ENCODE results near the gene FAM72C. TPM values are rescaled to one million over a fixed set of nuclear protein-coding genes. Genes with fewer than 3 reads are reported as not detected.
"Not testable (repeated sequence)": the region's sequence is repeated elsewhere in the genome, so short reads cannot be mapped to it uniquely, and the experiment has no call there.

Gene FAM72C
- total and polyA plus RNA-seq, 2 experiments from 2014 or later, result 0.07 to 0.50 TPM

DNA sequence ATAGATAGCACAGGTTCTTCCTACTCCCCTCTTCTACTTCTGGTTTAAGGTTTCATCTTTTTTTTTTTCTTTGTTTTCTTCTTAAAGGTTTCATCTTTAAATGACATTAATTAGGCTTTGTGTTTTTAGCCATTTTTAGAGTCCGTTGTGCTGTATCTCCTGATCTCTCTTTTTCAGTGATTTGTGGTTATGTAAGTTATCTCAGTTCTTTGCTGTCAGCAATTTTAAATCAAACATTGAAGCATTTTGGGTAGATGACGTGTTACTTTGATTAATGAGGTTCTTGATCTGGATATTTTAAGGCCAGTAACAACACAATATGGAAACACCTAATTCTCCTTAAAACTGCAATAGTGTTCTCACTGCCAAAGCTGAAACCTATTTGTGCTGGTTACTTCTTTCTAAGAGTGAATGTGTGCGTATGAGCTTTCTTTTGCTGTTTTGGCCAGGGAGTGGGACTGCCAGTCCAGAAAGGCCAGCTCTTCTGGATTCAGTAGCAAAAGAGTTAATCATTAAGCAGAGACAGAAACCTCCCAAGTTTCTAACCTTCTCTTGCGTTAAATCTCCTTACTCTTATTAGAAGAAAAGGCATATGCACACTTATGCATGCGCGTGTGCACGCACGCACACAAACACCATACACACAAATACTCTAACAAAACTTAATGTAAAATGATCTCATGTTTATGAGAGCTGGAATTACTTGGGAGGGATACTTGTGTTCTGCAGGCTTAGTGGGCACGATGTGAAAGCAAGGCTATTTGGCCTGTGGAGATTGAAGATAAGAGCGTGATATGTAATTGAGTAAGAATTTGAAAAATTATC, 17.0 kb upstream of the FAM72C start:
- H3K9me3 ChIP-seq (ENCODE audit: low read depth); H3K27me3 ChIP-seq; H3K79me2 ChIP-seq; H4K20me1 ChIP-seq (ENCODE audit: insufficient read depth, poor library complexity, severe bottlenecking); H2AFZ ChIP-seq; H3K4me2 ChIP-seq; DNase-seq (ENCODE audit: low spot score); H3K4me3 ChIP-seq; H3K36me3 ChIP-seq (replicated peaks; ENCODE audit: insufficient read depth, low read depth); H3K27ac ChIP-seq; H3K9me2 ChIP-seq (replicated peaks; ENCODE audit: insufficient read depth); H3K4me1 ChIP-seq (ENCODE audit: insufficient read depth): not testable (repeated sequence)
- WGBS (ENCODE audit: low lambda C conversion rate, missing lambda C conversion rate), result 54% methylated on average over 2 of the region's 10 CpGs

DNA sequence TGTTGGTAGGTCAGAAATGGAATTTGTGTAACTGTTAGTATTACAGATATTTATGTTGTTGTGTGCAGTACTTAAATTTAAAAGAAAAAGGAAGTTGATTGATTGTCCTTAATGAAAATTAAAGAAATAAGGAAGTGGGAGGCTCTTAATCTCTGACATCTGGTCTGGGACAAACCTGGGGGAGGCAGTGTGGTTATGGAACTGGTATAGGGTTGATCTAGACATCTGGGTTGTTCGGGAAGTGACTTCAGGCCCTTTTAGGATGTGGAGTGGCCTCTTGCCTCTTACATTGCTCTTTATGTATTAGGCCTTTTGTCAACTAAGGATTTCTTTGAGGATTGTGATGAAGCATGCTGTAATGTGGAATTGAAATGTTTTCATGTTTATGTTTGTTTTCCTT, 16.1 kb upstream of the FAM72C start:
- not testable (repeated sequence) for H3K9me3 ChIP-seq (ENCODE audit: low read depth); DNase-seq (ENCODE audit: low spot score)
- no CpG with 5 or more reads among the region's 1 CpG for WGBS (ENCODE audit: low lambda C conversion rate, missing lambda C conversion rate)

DNA sequence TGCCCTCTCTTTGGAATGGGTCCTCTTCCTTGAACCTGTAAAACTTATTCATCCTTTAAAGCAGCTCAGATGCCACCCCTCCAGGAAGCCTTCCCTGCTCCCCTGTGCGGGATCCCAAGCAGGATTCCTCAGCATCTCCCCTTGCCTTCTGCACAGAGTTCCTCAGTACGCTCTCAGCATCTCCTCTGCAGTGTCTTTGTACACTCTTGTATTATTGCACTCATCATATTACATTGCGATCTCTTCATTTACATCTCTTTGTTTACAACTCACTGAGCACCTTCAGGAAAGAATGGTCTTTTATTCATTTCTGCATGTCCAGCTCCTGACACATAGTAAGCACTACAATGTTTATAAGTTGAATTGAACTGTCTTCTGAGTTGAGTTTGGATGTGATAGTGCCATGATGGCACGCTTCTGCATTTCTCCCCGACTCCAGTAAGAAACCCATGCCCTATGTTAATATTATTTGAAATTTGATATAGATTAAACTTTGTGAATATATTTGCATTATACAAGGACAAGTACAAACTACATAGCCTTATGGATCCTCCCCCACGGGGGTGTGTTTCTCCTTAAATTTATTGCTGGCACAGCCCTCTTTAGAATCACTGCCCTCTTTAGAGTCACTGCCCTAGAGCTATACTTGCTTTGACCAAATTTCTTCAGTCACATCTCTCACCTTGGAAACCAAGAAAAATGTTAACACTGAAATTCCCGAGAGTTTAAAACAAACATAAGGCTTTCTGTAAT, 13.1 kb upstream of the FAM72C start:
- not testable (repeated sequence) for H3K79me2 ChIP-seq; H3K27me3 ChIP-seq; DNase-seq (ENCODE audit: low spot score); H3K9me3 ChIP-seq (ENCODE audit: low read depth); H4K20me1 ChIP-seq (ENCODE audit: insufficient read depth, poor library complexity, severe bottlenecking); H3K36me3 ChIP-seq (replicated peaks; ENCODE audit: insufficient read depth, low read depth); H3K27ac ChIP-seq; H3K9me2 ChIP-seq (replicated peaks; ENCODE audit: insufficient read depth); H3K4me3 ChIP-seq; H2AFZ ChIP-seq; H3K4me1 ChIP-seq (ENCODE audit: insufficient read depth); H3K4me2 ChIP-seq
- WGBS (ENCODE audit: low lambda C conversion rate, missing lambda C conversion rate), result 69% methylated on average over 3 of the region's 7 CpGs

More for the DNA sequence above, 16.1 kb upstream of the FAM72C start:
- H3K4me1 ChIP-seq (ENCODE audit: insufficient read depth); H4K20me1 ChIP-seq (ENCODE audit: insufficient read depth, poor library complexity, severe bottlenecking); H3K27ac ChIP-seq; H3K79me2 ChIP-seq; H3K4me2 ChIP-seq; H3K4me3 ChIP-seq; H3K9me2 ChIP-seq (replicated peaks; ENCODE audit: insufficient read depth); H2AFZ ChIP-seq; H3K36me3 ChIP-seq (replicated peaks; ENCODE audit: insufficient read depth, low read depth); H3K27me3 ChIP-seq: not testable (repeated sequence)

DNA sequence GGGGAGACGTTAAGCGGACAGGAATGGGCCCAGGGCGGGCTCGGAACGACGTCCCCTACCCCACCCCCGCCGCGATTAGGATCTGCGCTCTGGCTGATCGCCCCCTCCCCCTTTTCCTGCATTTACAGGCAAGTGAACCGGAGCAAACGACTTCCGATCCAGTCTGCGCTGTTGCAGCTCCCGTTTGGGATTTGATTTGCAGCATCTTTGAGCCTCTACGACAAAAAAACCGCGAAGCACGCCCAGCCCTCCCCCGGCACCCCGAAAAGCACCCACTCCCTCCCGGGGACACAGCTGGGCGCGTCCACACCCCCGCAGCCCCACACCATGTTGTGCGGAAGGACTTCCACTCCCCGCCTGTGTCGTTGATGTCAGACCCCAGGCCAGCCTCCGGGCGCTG, 2.6 kb upstream of the FAM72C start:
- not testable (repeated sequence) for H2AFZ ChIP-seq; H3K27ac ChIP-seq; H4K20me1 ChIP-seq (ENCODE audit: insufficient read depth, poor library complexity, severe bottlenecking); H3K27me3 ChIP-seq; H3K4me3 ChIP-seq; H3K4me1 ChIP-seq (ENCODE audit: insufficient read depth); H3K9me2 ChIP-seq (replicated peaks; ENCODE audit: insufficient read depth); H3K9me3 ChIP-seq (ENCODE audit: low read depth); H3K79me2 ChIP-seq; H3K36me3 ChIP-seq (replicated peaks; ENCODE audit: insufficient read depth, low read depth)
- H3K4me2 ChIP-seq, result peak overlapping the region; percentile 68
- no CpG with 5 or more reads among the region's 31 CpGs for WGBS (ENCODE audit: low lambda C conversion rate, missing lambda C conversion rate)
- DNase-seq (ENCODE audit: low spot score), result peak; percentile 1

DNA sequence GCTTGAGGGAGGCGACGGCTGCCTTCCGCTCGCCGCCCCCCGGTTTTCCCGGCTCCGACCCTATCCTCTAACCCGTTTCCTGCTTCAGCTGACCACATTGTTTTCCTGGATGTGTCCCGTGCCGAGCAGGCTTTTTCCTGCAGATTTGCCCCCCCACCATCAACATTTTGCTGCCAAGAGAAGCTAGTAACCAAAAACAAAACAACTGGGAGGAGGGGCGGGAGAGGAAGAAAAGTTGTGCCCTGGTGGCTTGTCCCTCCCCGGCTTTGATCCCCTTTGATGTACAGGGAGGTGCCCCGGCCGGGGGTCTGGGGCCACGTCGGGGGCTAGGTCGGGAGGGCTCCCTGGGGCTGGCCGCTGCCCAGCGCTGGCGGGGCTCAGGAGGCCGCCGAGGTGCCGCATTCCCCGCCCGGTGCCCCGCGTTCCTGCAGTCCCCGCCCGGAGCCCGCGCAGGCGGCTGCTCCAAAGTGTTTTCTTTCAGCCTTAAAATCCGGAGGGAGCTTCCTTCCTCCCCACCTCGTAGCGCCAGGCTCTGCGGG, 2.2 kb upstream of the FAM72C start:
- H3K36me3 ChIP-seq (replicated peaks; ENCODE audit: insufficient read depth, low read depth); H3K27me3 ChIP-seq; H3K4me1 ChIP-seq (ENCODE audit: insufficient read depth); H3K9me3 ChIP-seq (ENCODE audit: low read depth); H4K20me1 ChIP-seq (ENCODE audit: insufficient read depth, poor library complexity, severe bottlenecking); H3K27ac ChIP-seq; H2AFZ ChIP-seq; H3K4me3 ChIP-seq; H3K79me2 ChIP-seq; DNase-seq (ENCODE audit: low spot score); H3K9me2 ChIP-seq (replicated peaks; ENCODE audit: insufficient read depth): not testable (repeated sequence)
- peak overlapping the region; percentile 70 for H3K4me2 ChIP-seq
- 15% methylated on average over 3 of the region's 37 CpGs for WGBS (ENCODE audit: low lambda C conversion rate, missing lambda C conversion rate)

- H3K9me2 ChIP-seq (replicated peaks; ENCODE audit: insufficient read depth); H3K27ac ChIP-seq; H3K27me3 ChIP-seq; DNase-seq (ENCODE audit: low spot score); H3K4me3 ChIP-seq; H3K4me1 ChIP-seq (ENCODE audit: insufficient read depth); H2AFZ ChIP-seq; H4K20me1 ChIP-seq (ENCODE audit: insufficient read depth, poor library complexity, severe bottlenecking); H3K4me2 ChIP-seq; H3K9me3 ChIP-seq (ENCODE audit: low read depth); H3K36me3 ChIP-seq (replicated peaks; ENCODE audit: insufficient read depth, low read depth); H3K79me2 ChIP-seq: not testable (repeated sequence)
- no CpG with 5 or more reads among the region's 48 CpGs for WGBS (ENCODE audit: low lambda C conversion rate, missing lambda C conversion rate)
Measured at GRCh38 chr1:143972753-143973326, 1.1 kb upstream of the FAM72C start.

DNA sequence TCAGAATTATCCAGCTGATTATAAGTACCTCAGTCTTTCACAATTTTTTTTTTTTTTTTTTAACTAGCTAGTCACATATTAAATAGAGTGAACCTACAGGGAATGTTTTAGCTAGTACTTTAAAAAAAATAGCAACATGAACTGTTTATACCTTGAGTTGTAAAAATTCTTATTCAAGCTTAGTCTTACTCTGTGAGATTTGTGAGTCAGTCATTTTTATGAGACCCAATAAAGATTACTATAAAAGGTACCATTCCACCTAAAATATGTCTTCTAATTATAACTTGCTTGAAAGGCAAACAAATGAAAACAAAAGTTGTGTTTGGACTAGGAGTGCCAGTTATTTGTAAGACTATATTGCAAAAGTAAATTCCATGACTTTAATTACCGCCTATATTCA, 5.9 kb downstream of the FAM72C start:
- not testable (repeated sequence) for H3K9me3 ChIP-seq (ENCODE audit: low read depth); DNase-seq (ENCODE audit: low spot score); H2AFZ ChIP-seq; H3K4me2 ChIP-seq; H3K79me2 ChIP-seq; H3K27ac ChIP-seq; H3K4me1 ChIP-seq (ENCODE audit: insufficient read depth); H3K27me3 ChIP-seq; H4K20me1 ChIP-seq (ENCODE audit: insufficient read depth, poor library complexity, severe bottlenecking); H3K9me2 ChIP-seq (replicated peaks; ENCODE audit: insufficient read depth); H3K36me3 ChIP-seq (replicated peaks; ENCODE audit: insufficient read depth, low read depth); H3K4me3 ChIP-seq
- WGBS (ENCODE audit: low lambda C conversion rate, missing lambda C conversion rate), result no CpG with 5 or more reads among the region's 1 CpG

GRCh38 chr1:143964294-143964693, 7.5 kb downstream of the FAM72C start:
- H3K4me1 ChIP-seq (ENCODE audit: insufficient read depth); H4K20me1 ChIP-seq (ENCODE audit: insufficient read depth, poor library complexity, severe bottlenecking); H3K4me2 ChIP-seq; H3K27me3 ChIP-seq; H3K4me3 ChIP-seq; H3K9me2 ChIP-seq (replicated peaks; ENCODE audit: insufficient read depth); H3K27ac ChIP-seq; H3K79me2 ChIP-seq; H2AFZ ChIP-seq; H3K36me3 ChIP-seq (replicated peaks; ENCODE audit: insufficient read depth, low read depth); DNase-seq (ENCODE audit: low spot score); H3K9me3 ChIP-seq (ENCODE audit: low read depth): not testable (repeated sequence)
- no CpG with 5 or more reads among the region's 2 CpGs for WGBS (ENCODE audit: low lambda C conversion rate, missing lambda C conversion rate)

Data from hepatocyte (in vitro differentiated cells).